NCI-H748 treated with DMSO at 0.1 percent for 48 hours (cell line): Measurements from ENCODE around the gene ACOT11.
"Not testable (repeated sequence)": the region's sequence is repeated elsewhere in the genome, so short reads cannot be mapped to it uniquely, and the experiment has no call there.

ENCODE experiments used
- DNase-seq: peaks from one replicate; lab custom pipeline; 2025; lab: John Stamatoyannopoulos, UW

The ACOT11 gene

GRCh38 chr1:54608566-54609230 is 60.7 kb downstream of the ACOT11 start:
- DNase-seq: no peak

- no peak for DNase-seq
Observed at GRCh38 chr1:54609301-54609921, 61.4 kb downstream of the ACOT11 start.

GRCh38 chr1:54610048-54610447 is 62.0 kb downstream of the ACOT11 start:
- DNase-seq: no peak

- no peak for DNase-seq
Observed at GRCh38 chr1:54610601-54611580, 62.9 kb downstream of the ACOT11 start.

GRCh38 chr1:54611621-54612020 is 63.6 kb downstream of the ACOT11 start:
- no peak for DNase-seq

GRCh38 chr1:54614024-54614423 is 66.0 kb downstream of the ACOT11 start:
- no peak for DNase-seq

- no peak for DNase-seq
Observed at GRCh38 chr1:54614563-54614962, 66.5 kb downstream of the ACOT11 start.

- no peak for DNase-seq
Observed at GRCh38 chr1:54615531-54616279, 67.7 kb downstream of the ACOT11 start.

GRCh38 chr1:54619749-54620148 is 71.7 kb downstream of the ACOT11 start:
- DNase-seq: no peak

- DNase-seq: no peak
Observed at GRCh38 chr1:54623216-54624007, 75.4 kb downstream of the ACOT11 start, which contains the start of gene FAM151A. TSS of gene FAM151A (minus strand) at chr1:54623525. CDS start at chr1:54623395, 130 bp downstream.

GRCh38 chr1:54624466-54625464 is 76.7 kb downstream of the ACOT11 start:
- DNase-seq: no peak

- DNase-seq: no peak
Observed at GRCh38 chr1:54627196-54627595, 79.2 kb downstream of the ACOT11 start.

GRCh38 chr1:54635804-54636203 is 87.8 kb downstream of the ACOT11 start:
- not testable (repeated sequence) for DNase-seq

- not testable (repeated sequence) for DNase-seq
Observed at GRCh38 chr1:54636461-54637446, 88.7 kb downstream of the ACOT11 start.

GRCh38 chr1:54640361-54640760 is 92.3 kb downstream of the ACOT11 start:
- DNase-seq: no peak

GRCh38 chr1:54640863-54641836 is 93.1 kb downstream of the ACOT11 start, which contains the start of gene MROH7:
TSS of gene MROH7 (plus strand) at chr1:54641786. CDS start at chr1:54652927, 11,141 bp downstream.
- DNase-seq: no peak

- DNase-seq: no peak
Observed at GRCh38 chr1:54643736-54644135, 95.7 kb downstream of the ACOT11 start.
